B cell (primary cell): Measurements from ENCODE around the gene GNLY. TPM values are rescaled to one million over a fixed set of nuclear protein-coding genes. Genes with fewer than 3 reads are reported as not detected.

ENCODE experiments used
- ATAC-seq: fragments of 200-7000 bp; cut with Tn5 transposase; one replicate; pipeline ENCODE4 v1.10.0; 2021; ENCODE audit warnings: low read depth, mild to moderate bottlenecking, moderate number of reproducible peaks, moderate library complexity
- CTCF ChIA-PET: fragments of 350-600 bp; sonication (Branson Sonifier 250); formaldehyde crosslinking; loops from one replicate; lab custom pipeline; 2021; ENCODE audit warnings: antibody characterized with exemption, inconsistent platforms; lab: Charles Lee
- POLR2A ChIA-PET: fragments of 350-600 bp; sonication (Branson Sonifier 250); formaldehyde crosslinking; loops from one replicate; lab custom pipeline; 2021; ENCODE audit warnings: antibody characterized with exemption; lab: Charles Lee
- DNase-seq: peaks from one replicate; pipeline ENCODE4 v3.0.0; 2013
- H2AFZ ChIP-seq: 2 replicates; pipeline ENCODE4 v1.6.1; 2012; ENCODE audit warnings: mild to moderate bottlenecking, low read depth, low read length; ENCODE audit not compliant: insufficient read depth, poor library complexity, severe bottlenecking
- H3K27ac ChIP-seq, 2 donors: 1 replicate in 1 of 2; 2 replicates in 1 of 2; pipeline ENCODE4 v1.5.1; 2012 to 2013; ENCODE audit warnings: low read length in 2 of 2, mild to moderate bottlenecking in 2 of 2, moderate library complexity in 1 of 2
- H3K27me3 ChIP-seq, 4 experiments: fragments of 200-600 bp in 1 of 4; sonication (generic) in 1 of 4; replicated peaks in 1 of 4; 1 replicate in 2 of 4; 2 replicates in 2 of 4; pipeline versions ENCODE4 v1.6.1 to v1.7.0; 2013 to 2016; ENCODE audit warnings: low read length in 3 of 4, mild to moderate bottlenecking in 2 of 4, mixed read lengths in 1 of 4, moderate library complexity in 1 of 4; ENCODE audit not compliant: insufficient read depth in 4 of 4, control insufficient read depth in 3 of 4; ENCODE audit errors: control extremely low read depth in 1 of 4
- H3K36me3 ChIP-seq, 2 experiments: replicated peaks in 1 of 2; 1 replicate in 1 of 2; 2 replicates in 1 of 2; pipeline versions ENCODE4 v1.6.1 to v1.7.1; 2013; ENCODE audit warnings: low read length in 1 of 2; ENCODE audit not compliant: insufficient read depth in 2 of 2, control insufficient read depth in 1 of 2; ENCODE audit errors: control extremely low read depth in 1 of 2, extremely low read depth in 1 of 2
- H3K4me1 ChIP-seq, 2 donors: fragments of 200-600 bp in 1 of 2; sonication (generic) in 1 of 2; 1 replicate in 1 of 2; 2 replicates in 1 of 2; pipeline versions ENCODE4 v1.5.1 to v1.6.1; 2013 to 2017; ENCODE audit warnings: low read length in 2 of 2; ENCODE audit not compliant: control insufficient read depth in 2 of 2, insufficient read depth in 2 of 2
- H3K4me2 ChIP-seq: replicated peaks from 2 replicates; pipeline ENCODE3; 2012; ENCODE audit warnings: mild to moderate bottlenecking, low read depth, low read length; ENCODE audit not compliant: poor library complexity, severe bottlenecking
- H3K4me3 ChIP-seq, 5 experiments: fragments of 200-600 bp in 1 of 5; sonication (generic) in 1 of 5; 1 replicate in 3 of 5; 2 replicates in 2 of 5; pipeline versions ENCODE4 v1.5.1 to v1.7.0; 2011 to 2016; ENCODE audit warnings: low read length in 4 of 5, mild to moderate bottlenecking in 4 of 5, low read depth in 2 of 5, control low read depth in 1 of 5, moderate library complexity in 1 of 5; ENCODE audit not compliant: insufficient read depth in 1 of 5; ENCODE audit errors: control extremely low read depth in 1 of 5, extremely low read depth in 1 of 5
- H3K79me2 ChIP-seq: fragments of 200-600 bp; sonication (generic); one replicate; pipeline ENCODE4 v1.6.0; 2016; ENCODE audit warnings: low read length; ENCODE audit not compliant: control insufficient read depth, insufficient read depth
- H3K9ac ChIP-seq: fragments of 200-600 bp; sonication (generic); 2 replicates; pipeline ENCODE4 v1.6.1; 2017; ENCODE audit warnings: mild to moderate bottlenecking, low read length, moderate library complexity
- H3K9me3 ChIP-seq, 3 donors: one replicate each; pipeline versions ENCODE4 v1.6.1 to v1.7.1; 2013; ENCODE audit warnings: low read length in 2 of 3; ENCODE audit not compliant: control insufficient read depth in 2 of 3, insufficient read depth in 1 of 3; ENCODE audit errors: control extremely low read depth in 1 of 3
- H4K20me1 ChIP-seq: 2 replicates; pipeline ENCODE4 v1.6.0; 2012; ENCODE audit warnings: mild to moderate bottlenecking, low read length; ENCODE audit not compliant: insufficient read depth, control insufficient read depth, poor library complexity, severe bottlenecking
- H3K27ac Mint-ChIP-seq: one replicate; pipeline ENCODE4 v1.8.0; 2021; ENCODE audit warnings: mixed read lengths
- H3K27me3 Mint-ChIP-seq: one replicate; pipeline ENCODE4 v1.8.0; 2021; ENCODE audit warnings: mixed read lengths
- H3K4me1 Mint-ChIP-seq: one replicate; pipeline ENCODE4 v1.8.0; 2021; ENCODE audit warnings: mixed read lengths
- H3K4me3 Mint-ChIP-seq: one replicate; pipeline ENCODE4 v1.8.0; 2021; ENCODE audit warnings: mixed read lengths
- H3K9me3 Mint-ChIP-seq: one replicate; pipeline ENCODE4 v1.8.0; 2022; ENCODE audit warnings: mixed read lengths; ENCODE audit not compliant: insufficient read depth
- EZH2 ChIP-seq: IDR thresholded peaks from 2 replicates; pipeline ENCODE4 v1.6.1; 2012; ENCODE audit warnings: borderline replicate concordance, low read depth, mild to moderate bottlenecking, moderate library complexity, low read length; ENCODE audit not compliant: insufficient read depth, poor library complexity, severe bottlenecking
- WGBS: methylation state at CpG from one replicate; pipeline ENCODE4 v1.1.5; 2013; ENCODE audit warnings: missing lambda C conversion rate; ENCODE audit not compliant: insufficient coverage; 5-methylcytosine and 5-hydroxymethylcytosine counted together
- intact Hi-C: fragments of 100-400 bp; cut with micrococcal nuclease; formaldehyde crosslinking; loops from one replicate; pipeline ENCODE4 v1.10.0; 2022
- polyA plus RNA-seq: library from polyadenylated mRNA; depleted of rRNA; stranded (reverse); fragments of >200 nt; gene quantifications from 2 replicates; pipeline ENCODE4 v1.2.3, GENCODE V29; 2012
- total RNA-seq, 2 donors: library from RNA; stranded (reverse); fragments of 120-200 nt in 1 of 2; gene quantifications; 1 replicate in 1 of 2; 2 replicates in 1 of 2; pipeline versions ENCODE4 v1.2.3 to v1.2.4, GENCODE V29; 2013 to 2022
- TF ChIP-seq, protein P1 (sequence below): fragments of 200-600 bp; IDR thresholded peaks from one replicate; pipeline ENCODE4 v1.8.0; 2022; ENCODE audit warnings: antibody characterized with exemption, mild to moderate bottlenecking

GNLY gene
- total and polyA plus RNA-seq, 2 donors (not counting 1 experiment from before 2014, with no cell fraction given), result 3.9 to 4.2 TPM

- Histone ChIP-seq H3K27me3 (peaks cover 0 to 9% (median 4%) of the 10 kb centered on the region in 4 experiments), H2AFZ (no peak overlapping the region), H3K4me2 (no peak overlapping the region), H3K79me2 (no peaks in the 10 kb centered on the region), H3K27ac (no peak overlapping the region), H4K20me1 (no peaks in the 10 kb centered on the region), H3K4me3 (no peak overlapping the region), H3K4me1 (no peaks in the 10 kb centered on the region), H3K36me3 (no peaks in the 10 kb centered on the region), H3K9me3 (no peaks in the 10 kb centered on the region), H3K9ac (no peak overlapping the region)
- intact Hi-C loops, result no loop called here
- ChIA-PET POLR2A (no interaction called here), CTCF (interaction anchor here (0.7 to 1.5 kb wide), 4 partner anchors 8 to 242 kb away, joined by 3 to 4 read pairs (median 4); no protein-coding TSS in a partner anchor)
- H3K4me1 Mint-ChIP-seq, result no peaks in the 10 kb centered on the region
- no peak overlapping the region for H3K27ac Mint-ChIP-seq
- TF ChIP-seq EZH2, result no peak
- TF ChIP-seq, protein P1, sequence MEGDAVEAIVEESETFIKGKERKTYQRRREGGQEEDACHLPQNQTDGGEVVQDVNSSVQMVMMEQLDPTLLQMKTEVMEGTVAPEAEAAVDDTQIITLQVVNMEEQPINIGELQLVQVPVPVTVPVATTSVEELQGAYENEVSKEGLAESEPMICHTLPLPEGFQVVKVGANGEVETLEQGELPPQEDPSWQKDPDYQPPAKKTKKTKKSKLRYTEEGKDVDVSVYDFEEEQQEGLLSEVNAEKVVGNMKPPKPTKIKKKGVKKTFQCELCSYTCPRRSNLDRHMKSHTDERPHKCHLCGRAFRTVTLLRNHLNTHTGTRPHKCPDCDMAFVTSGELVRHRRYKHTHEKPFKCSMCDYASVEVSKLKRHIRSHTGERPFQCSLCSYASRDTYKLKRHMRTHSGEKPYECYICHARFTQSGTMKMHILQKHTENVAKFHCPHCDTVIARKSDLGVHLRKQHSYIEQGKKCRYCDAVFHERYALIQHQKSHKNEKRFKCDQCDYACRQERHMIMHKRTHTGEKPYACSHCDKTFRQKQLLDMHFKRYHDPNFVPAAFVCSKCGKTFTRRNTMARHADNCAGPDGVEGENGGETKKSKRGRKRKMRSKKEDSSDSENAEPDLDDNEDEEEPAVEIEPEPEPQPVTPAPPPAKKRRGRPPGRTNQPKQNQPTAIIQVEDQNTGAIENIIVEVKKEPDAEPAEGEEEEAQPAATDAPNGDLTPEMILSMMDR, result no peak
- peaks cover 30% of the 10 kb centered on the region for H3K27me3 Mint-ChIP-seq
- H3K9me3 Mint-ChIP-seq, result no peaks in the 10 kb centered on the region
- no peak for ATAC-seq
- no peak for DNase-seq
- WGBS, result 92% methylated on average over 11 of the region's 15 CpGs
- no peak overlapping the region for H3K4me3 Mint-ChIP-seq
These were observed 23.3 kb downstream of the GNLY start for GRCh38 chr2:85717308-85718008.

- no peak overlapping the region for H3K4me3 ChIP-seq
- peaks cover 0 to 8% (median 3%) of the 10 kb centered on the region in 4 experiments for H3K27me3 ChIP-seq
- H3K27ac ChIP-seq, result no peak overlapping the region
- no peaks in the 10 kb centered on the region for H3K79me2 ChIP-seq
- no peaks in the 10 kb centered on the region for H3K36me3 ChIP-seq
- ATAC-seq (no peak), DNase-seq (no peak)
- no peaks in the 10 kb centered on the region for H4K20me1 ChIP-seq
- no peak overlapping the region for H3K4me3 Mint-ChIP-seq
- ChIA-PET POLR2A (no interaction called here), CTCF (interaction anchor here (0.6 to 2.3 kb wide), 6 partner anchors 9 to 479 kb away, joined by 3 to 5 read pairs (median 4); no protein-coding TSS in a partner anchor)
- H3K4me2 ChIP-seq, result no peak overlapping the region
- H3K9ac ChIP-seq, result no peak overlapping the region
- peaks cover 27% of the 10 kb centered on the region for H3K27me3 Mint-ChIP-seq
- H3K4me1 Mint-ChIP-seq, result no peaks in the 10 kb centered on the region
- no peaks in the 10 kb centered on the region for H3K4me1 ChIP-seq
- 97% methylated on average over 3 of the region's 7 CpGs for WGBS
- no peak overlapping the region for H2AFZ ChIP-seq
- H3K9me3 Mint-ChIP-seq, result no peaks in the 10 kb centered on the region
- no peaks in the 10 kb centered on the region for H3K9me3 ChIP-seq
- TF ChIP-seq, protein P1, result no peak
- TF ChIP-seq EZH2, result no peak
- intact Hi-C loops, result no loop called here
- no peak overlapping the region for H3K27ac Mint-ChIP-seq
These were observed 23.8 kb downstream of the GNLY start for GRCh38 chr2:85718009-85718391.
